Stimulated activated CD4-positive, alpha-beta T cell treated with anti-CD3 and anti-CD28 coated beads, Interleukin-12 subunit alpha, Interleukin-12 subunit beta, amount 100 ng/mL, for 24 hours (primary cell): ENCODE measurements around the gene ICOS.
"Not testable (repeated sequence)": the region's sequence is repeated elsewhere in the genome, so short reads cannot be mapped to it uniquely, and the experiment has no call there.

ENCODE experiments used
- DNase-seq, 2 experiments: peaks; one replicate each; pipeline ENCODE4 v3.0.0-alpha.2; 2020; ENCODE audit warnings: low read depth in 2 of 2

The ICOS gene

DNA sequence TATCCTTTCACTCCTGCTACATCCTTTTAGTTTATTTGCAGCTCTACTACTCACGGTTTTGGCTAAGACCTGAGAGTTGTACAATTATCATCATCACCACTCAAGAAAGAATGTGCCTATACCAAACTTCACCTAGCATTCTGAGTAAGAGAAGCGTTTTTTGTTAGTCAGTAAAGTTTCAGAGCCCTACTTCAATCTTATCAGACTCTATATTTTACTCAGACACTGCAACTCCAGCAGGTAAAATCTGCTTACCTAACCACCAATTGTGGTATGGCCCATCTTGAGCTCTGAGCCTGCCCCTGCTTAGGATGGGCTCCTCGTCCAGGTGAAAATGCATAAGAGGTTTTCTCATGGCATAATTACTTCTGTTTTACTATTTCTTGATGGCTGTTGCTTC, 37.1 kb downstream of the ICOS start:
- DNase-seq, result no peak

DNA sequence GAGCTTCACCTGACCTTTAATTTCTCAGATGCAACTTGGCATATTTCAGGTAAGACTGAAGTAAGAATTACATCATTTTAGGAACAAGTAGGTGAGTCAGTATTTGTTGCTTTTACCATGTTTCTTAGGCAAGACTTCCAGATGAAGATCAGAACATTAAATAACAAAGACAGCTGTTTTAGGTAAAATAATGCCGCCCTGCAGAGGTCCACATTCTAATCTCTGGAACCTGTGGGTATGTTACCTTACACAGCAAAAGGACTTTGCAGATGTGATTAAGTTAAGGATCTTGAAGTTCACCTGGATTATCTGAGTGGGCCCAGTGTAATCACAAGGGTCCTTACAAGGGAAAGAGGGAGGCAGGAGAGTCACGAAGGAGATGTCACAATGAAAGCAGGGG, 39.3 kb downstream of the ICOS start:
- DNase-seq, result no peak

DNA sequence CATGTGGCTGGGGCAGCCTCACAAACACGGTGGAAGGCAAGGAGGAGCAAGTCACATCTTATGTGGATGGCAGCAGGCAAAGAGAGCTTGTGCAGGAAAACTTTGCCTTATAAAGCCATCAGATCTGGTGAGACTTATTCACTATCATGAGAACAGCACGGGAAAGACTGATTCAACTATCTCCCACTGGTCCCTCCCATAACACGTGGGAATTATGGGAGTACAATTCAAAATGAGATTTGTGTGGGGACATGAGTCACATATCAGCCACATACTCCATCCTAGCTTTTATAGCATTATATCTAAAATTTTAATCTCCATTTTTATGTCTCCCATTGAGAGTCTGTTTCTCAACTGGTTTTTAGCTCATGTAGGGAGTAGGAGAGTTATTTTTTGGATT, 45.7 kb downstream of the ICOS start:
- DNase-seq, result no peak

DNA sequence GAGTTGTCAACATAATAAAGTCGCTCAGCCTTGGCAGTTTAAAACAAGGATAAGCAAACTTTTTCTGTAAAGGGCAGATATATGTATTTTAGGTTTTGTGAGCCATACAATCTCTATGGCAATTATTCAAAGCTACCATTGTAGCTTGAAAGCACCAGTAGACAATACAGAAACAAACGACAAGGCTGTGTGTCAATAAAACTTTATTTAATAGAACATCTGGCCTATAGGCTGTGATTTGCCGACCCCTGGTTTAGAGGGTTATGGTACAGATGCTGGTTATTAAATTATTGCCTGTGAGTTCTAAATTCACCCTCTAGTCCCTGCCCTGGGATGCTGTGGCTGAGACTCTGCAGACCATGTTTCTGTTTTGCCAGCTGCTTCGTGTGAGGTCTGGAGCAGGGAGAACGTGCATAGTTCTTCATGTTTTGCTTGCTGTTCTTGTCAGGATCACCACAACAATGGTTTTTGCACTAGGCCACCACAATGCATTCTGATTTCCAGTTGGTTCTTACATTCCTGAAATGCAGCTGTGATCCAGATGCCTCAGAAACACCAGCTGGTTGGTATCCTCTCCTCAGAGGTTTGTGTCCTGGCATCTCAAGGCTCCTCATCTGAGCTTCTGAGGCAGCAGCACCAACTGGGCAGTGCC, 46.6 kb downstream of the ICOS start:
- no peak for DNase-seq

DNA sequence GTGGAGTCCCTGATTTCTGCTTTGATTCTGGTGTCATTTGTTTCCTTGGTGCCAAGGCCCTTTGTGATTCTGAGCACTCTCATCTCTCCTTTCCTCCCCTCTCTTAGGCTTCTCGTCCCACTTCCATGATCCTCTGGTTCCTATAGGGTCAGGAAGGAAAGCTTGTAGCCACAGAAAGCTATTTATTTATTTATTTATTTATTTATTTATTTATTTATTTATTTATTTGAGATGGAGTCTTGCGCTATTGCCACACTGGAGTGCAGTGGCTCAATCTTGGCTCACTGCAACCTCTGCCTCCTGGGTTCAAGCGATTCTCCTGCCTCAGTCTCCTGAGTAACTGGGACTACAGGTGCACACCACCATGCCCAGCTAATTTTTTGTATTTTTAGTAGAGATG, 49.4 kb downstream of the ICOS start:
- DNase-seq, result not testable (repeated sequence)

DNA sequence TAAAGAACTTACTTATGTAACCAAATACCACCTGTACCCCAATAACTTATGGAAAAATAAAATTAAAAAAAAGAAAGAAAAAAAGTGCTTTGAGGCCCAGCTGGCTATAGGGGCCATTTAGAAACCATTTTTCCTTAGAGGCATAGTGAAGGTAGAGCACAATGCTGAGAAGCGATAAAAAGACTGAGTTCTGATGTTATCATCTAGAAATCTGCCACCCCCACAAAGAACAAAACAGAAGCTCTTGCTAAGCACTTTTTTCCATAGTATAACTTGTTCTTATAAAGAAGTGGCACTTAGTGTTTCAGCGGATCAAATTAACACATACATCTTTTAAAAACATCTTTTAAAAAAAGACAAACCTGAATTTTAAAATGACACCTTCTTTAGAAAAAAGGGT, 51.4 kb downstream of the ICOS start:
- no peak for DNase-seq

DNA sequence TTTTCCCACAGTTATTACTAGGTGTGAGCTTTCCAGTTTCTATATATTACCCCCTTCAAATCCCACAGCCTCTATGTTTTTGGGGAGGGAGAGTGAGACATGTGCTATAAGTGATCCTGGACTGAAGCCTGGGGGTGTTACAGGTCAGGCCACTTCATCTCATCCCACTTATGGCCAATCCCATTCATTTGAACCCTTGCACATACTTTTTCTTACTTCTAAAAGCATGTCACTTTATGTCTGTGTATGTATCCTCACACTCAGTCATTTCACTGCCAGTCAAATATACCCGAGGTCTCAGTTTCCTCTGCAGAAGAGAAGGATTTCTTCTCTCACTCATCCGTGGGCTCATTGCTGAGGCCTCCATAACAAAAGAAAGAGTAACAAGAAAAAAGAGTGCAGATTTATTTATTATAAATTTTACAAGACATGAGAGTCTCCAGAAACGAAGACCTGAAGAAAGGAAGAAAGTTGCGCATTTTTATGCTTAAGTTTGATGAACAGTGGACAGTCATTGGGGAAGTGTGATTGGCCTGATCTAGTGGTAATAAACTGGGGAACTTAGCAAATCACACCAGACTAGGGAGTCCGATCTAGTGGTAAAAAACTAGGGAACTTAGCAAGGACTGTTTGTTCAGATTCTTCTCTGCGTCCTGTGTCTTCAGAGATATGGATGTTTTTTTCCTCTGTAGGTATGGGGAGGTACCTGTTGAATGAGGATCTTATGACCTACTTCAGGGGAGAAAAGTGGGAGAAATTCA, 52.1 kb downstream of the ICOS start:
- DNase-seq, result no peak

DNA sequence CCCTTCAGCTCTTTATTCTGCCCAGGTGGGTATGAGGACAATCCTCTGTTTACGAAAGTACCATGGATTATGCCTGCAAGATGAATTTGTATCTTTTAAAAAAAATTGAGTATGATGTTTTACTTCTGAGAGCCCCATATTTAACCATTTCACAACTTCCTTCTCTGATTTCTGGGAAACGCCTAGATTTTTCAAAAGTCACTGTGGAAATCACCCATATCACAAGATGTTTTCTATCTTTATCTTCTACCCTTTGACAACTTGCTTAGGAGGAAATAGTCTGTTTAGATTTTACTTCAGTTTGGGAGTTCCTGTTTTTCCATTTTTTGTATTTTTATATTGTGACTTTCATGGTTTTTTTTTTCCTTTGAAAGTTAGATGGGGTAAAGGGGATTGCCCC, 53.0 kb downstream of the ICOS start:
- no peak for DNase-seq

DNA sequence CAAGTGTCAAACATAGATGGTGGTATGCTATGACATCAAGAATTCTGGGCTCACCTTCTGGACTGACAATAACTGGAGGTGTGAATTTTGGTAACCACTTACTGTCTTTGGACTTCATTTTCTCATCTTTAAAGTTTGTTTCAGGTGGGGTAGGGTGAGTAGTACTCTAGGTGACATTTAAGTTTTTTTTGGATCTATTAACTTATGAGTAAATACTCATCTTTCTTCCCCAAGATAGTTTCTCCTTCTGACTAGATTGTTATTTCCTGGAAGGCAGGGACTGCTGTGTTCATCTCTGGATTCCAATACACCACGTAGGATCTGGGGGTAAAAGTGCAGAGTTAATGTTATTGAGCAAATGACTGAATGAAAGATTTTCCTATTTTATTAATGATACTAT, 55.9 kb downstream of the ICOS start:
- no peak for DNase-seq

DNA sequence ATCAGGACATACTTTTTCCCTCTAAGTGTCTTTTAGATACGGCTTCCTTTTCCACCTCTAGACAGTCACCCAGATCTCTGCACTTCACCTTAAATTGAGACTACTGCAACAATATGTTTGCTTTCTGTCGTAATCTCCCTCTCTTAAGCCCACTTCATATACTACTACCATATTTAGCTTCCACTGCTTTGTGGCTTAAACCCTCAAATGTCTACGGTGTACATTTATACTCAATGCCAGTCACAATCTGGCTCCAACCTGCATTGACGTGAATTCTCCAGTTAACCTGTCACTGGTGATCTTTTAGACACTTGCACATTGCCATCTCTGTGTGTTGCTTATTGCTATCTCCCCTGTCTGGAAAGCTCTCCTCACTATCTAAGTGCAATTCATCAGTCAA, 56.4 kb downstream of the ICOS start:
- no peak for DNase-seq

DNA sequence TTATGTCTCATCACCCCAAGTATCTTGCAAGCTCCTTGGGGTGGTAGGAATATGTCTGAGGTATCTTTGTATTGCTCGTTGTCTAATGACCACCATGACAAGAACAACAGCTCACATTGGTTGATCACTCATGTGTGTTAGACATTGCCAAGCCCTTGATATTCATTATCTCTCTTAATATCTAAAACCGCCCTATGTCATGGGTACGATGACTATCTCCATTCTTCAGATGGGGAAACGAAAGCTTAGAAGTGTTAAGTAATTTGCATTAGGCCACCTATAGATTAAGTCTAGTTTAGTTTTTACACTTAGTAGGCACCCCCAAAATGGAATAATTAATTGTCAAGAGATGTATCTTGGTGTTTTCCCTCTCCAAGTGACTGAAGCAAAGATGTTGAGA, 57.0 kb downstream of the ICOS start:
- DNase-seq, result no peak

DNA sequence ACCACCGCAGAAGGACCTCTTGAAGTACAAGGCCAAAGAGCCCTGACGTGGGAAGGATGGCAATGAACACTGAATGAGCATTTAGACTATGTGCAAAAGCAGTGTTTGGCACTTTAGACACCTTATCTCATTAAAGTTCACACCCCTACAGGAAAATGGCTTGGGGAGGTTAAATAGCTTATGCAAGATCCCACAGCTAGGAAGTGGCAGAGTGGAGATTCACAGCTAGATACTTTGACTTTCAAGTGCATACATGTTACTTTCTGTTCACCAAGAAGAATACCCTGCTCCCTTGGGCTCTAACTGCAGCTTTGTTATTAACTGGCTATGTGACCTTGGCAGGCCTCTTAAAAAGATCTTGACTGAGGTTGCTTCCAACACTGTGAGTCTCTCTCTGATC, 58.2 kb downstream of the ICOS start:
- DNase-seq, result no peak

DNA sequence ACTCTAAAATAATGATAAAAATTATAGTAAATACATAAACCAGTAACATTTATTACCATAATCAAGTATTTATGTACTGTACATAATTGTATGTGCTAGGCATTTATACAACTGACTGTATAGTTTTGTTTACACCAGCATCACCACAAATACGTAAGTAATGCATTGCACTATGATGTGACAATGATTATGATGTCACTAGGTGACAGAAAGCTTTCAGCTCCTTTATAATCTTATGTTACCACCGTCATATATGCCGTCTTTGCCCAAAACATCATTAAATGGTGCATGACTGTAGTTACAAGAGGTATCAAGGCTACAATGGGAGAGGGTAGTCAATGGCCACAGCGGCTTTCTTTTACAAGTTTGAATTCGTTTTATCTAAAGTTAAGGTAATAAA, 60.1 kb downstream of the ICOS start:
- DNase-seq, result no peak

DNA sequence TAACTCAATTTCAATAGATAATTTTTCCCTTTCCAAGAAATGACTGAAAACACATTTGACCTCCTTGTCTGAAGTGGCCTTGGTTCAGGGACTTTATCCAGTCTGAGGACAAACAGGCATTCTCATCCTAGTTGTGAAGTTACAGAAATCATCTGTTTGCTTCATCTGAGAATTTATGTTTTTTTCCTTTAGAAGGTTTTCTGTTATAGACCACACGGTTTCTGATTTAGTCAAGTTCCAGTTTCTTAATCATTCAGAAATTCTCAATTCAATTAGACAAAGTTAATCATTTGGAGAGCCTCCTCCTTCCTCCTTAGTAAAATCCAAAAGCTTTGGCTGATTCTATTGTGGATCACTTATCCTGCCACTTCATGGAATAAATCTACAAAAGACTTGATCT, 60.9 kb downstream of the ICOS start:
- DNase-seq, result no peak

DNA sequence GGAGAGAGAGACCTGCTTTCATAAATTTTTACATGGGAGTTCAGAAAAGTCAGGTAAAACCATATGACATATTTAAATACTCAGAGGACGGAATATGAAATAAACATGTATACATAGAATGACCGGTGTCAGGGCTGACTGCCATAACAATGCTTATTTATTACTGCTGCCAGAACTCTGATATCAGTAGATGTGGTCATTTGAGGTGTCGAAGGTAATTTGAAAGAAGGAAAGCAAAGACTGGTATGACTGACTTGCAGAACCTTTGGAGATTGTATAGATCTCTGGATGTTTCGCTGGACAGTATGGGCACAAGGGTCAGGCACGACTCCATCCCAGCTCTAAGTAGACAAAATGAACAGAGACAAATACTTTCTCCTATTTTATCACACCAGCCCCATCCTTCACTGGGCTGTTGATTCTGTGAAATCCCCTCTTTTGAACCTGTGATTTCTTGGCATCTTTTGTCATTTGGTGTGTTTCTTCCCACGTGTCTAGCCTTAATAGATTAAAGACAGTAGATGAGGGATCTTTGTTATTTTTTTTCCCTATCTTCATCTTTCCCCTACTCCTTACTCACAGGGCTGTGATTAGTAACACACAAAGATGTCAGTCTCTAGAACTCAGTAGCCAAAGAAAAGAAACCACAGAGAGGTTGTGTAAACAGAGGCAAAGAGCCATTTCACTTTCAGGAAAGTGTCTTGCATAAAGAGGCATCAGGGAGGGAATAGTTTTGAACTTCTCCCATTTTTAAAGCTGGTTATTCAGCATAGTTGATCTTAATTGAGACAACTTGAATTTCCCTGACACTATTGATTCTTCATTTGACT, 61.6 kb downstream of the ICOS start:
- no peak for DNase-seq

DNA sequence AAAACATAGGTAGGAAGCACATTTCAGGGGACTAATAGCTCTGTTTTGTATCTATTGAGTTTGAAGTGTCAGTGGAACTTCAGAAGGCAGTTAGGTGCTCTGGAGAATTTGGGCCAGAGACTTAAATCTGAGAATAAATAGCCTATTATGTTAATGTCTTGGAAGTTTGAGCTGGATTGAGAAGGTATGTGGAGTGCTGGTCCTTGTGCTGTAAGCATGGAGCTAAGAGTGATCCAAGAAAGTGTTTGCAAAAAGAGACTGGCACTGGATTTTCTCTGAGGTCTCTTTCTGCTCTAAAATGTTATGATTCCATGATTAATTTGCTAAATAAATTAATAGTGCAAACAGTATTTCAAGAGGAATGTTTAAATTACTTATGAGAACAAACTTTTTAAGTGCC, 63.3 kb downstream of the ICOS start:
- DNase-seq, result no peak

DNA sequence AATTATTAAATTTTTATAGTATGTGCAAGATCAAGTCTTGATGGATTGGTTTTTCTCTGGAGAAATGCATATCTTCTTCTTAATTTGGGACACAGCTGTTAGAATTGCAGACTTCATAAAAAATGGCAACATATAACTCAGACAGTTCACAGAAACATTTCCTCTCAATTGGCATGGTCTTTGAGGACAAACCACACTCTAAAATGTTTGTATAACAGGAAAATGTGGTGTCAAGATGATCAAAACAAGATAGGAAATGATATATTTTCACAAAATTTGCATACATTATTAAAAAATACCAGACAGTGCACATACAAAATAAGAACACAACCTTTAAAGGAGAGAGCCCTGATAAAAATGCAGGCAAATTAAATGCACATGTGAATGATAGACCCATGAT, 63.9 kb downstream of the ICOS start:
- no peak for DNase-seq

DNA sequence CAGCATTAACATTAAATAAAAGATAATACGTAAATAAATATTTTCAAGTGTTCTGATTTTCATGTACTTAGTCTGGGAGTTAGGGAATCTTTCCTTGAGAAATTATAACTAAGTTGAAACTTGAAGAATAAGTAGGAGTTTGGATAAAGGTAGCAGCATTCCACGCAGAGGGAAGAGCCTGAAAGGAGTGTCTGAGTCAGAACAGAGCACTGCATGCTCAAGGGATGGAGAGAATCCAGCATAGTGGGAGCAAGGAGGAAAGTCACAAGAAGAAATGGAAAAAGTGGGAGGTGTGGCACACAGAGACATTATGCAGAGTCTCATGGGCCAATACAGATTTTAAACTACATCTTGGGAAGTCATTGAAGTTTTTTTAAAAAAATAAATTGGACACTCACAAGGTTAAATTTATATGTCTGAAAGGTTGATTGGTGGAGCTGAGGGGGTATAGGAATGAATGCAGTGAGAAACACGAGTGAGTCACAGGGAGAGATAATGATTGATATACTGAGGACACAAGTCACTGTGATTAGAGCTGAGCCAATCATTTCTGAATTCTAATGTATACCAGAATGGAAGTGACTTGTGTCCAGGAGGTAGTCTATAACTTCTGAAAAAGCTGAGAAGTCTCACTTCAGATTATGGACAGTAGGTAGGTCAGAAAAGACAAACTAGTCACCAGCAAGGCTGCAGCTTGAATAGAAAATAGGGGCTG, 66.9 kb downstream of the ICOS start:
- no peak for DNase-seq

DNA sequence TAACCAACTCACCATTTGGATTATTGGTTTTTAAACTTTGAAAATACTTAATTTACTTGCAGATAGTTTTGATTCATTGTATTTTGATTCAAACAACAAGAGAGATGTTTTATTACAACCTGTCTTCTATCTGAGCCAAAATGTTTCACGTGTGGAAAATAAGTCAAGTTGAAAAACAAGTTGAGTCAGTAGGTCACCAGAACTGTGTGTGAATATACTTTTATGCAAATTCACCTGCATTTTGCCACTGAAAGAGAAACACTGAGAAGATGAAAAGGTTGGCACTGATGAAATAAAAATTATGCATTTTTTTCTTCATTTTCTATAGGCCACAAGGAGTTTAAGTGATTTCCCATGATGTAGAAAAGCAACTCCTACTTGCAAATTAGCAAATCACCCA, 68.3 kb downstream of the ICOS start:
- no peak for DNase-seq

DNA sequence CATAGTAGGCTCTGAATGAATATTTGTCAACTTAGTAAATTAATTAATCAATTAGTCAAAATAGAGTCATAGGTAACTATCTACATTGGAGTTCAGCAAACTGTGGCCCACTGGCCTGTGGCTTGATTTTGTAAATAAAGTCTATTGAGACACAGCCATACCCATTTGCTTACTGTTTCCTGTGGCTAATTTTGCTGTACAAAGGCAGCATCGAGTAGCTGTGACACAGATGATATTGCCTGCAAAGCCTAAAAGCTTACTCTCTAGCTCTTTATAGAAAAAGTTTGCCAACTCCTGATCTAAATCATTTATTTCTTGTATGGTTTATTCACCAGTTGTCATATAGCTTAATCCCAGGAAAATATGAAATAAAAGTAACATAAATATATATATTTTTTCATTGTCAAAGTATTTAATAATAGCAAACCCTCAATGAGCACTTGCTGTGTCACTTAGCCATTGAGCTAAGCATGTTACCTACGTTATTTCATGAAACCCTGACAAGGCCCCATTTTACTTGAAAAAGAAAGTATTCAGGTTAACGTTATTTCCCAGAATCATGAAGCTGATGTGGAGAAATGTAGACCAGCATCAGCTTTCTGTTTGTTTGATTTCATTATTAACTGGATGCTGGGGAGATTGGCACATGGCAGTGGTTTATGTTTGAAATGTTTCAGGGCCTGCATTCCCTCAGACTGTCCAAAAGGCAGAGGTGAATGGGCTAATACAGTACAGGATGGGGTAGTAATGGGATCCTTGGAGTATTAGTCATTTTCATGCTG, 69.6 kb downstream of the ICOS start:
- no peak for DNase-seq

DNA sequence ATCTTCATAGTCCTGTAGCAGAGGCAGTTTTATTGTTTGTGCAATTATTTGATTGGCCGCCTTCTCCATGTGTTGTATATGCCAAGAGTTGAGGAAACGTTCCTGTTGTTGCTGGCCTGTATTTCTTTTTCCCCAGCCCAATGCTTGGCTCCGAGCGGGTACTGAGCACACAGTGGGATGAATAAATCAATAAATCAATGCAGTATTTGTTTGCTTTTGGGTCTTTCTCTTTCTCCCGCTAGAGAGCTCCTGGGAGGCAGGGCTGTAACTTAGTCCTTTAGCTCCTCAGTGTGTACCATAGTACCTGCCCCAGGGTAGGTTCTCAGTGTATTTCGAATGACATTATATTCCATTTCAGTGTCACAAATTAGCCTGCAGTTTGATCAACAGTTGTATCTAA, 71.8 kb downstream of the ICOS start:
- no peak for DNase-seq
